Endothelial cell of umbilical vein (primary cell): ENCODE results near the gene ACTN3. TPM values are rescaled to one million over a fixed set of nuclear protein-coding genes. Genes with fewer than 3 reads are reported as not detected.

ENCODE experiments used
- BruUV-seq: library from RNA; stranded (reverse); fragments of 400-500 nt; replicated peaks from 2 replicates; lab custom pipeline; 2021; lab: Mats Ljungman, UMichigan
- CTCF ChIA-PET: fragments of 300-600, 350-600 bp; sonication (Branson Sonifier 250); formaldehyde crosslinking; loops from one replicate; lab custom pipeline; 2021; ENCODE audit warnings: antibody characterized with exemption, inconsistent platforms; lab: Charles Lee
- POLR2A ChIA-PET: fragments of 300-600, 350-600 bp; sonication (Branson Sonifier 250); formaldehyde crosslinking; loops from one replicate; lab custom pipeline; 2021; ENCODE audit warnings: antibody characterized with exemption, inconsistent platforms; lab: Charles Lee
- DNase-seq: peaks from one replicate; pipeline ENCODE4 v3.0.0-alpha.2; 2011; ENCODE audit warnings: low read depth, low spot score
- FAIRE-seq: peaks from 2 replicates; lab custom pipeline; 2011; peaks lifted over from hg19 to GRCh38; lab: Jason Lieb, UNC
- H2AFZ ChIP-seq: 2 replicates; pipeline ENCODE4 v1.6.0; 2012; ENCODE audit warnings: low read depth, low read length, control low read depth, inconsistent platforms
- H3K27ac ChIP-seq: 2 replicates; pipeline ENCODE4 v1.5.1; 2011; ENCODE audit warnings: low read depth, mild to moderate bottlenecking, control low read depth, low read length, moderate library complexity; ENCODE audit not compliant: insufficient read depth
- H3K27me3 ChIP-seq, 2 experiments: 2 replicates each; pipeline versions ENCODE4 v1.6.0 to v1.6.1; 2011; ENCODE audit warnings: low read length in 2 of 2, mixed read lengths in 1 of 2; ENCODE audit not compliant: control insufficient read depth in 2 of 2, insufficient read depth in 2 of 2
- H3K36me3 ChIP-seq, 2 experiments: 2 replicates in 1 of 2; 3 replicates in 1 of 2; pipeline ENCODE4 v1.5.1; 2011; ENCODE audit warnings: low read length in 2 of 2, mild to moderate bottlenecking in 1 of 2, moderate library complexity in 1 of 2; ENCODE audit not compliant: control insufficient read depth in 2 of 2, insufficient read depth in 2 of 2; ENCODE audit errors: extremely low read depth in 1 of 2
- H3K4me1 ChIP-seq: 3 replicates; pipeline ENCODE4 v1.5.1; 2011; ENCODE audit warnings: mild to moderate bottlenecking, low read length; ENCODE audit not compliant: control insufficient read depth, insufficient read depth; ENCODE audit errors: extremely low read depth
- H3K4me2 ChIP-seq: 2 replicates; pipeline ENCODE4 v1.6.1; 2011; ENCODE audit warnings: low read length, control low read depth, mixed read lengths; ENCODE audit not compliant: insufficient read depth
- H3K4me3 ChIP-seq, 3 experiments: fragments of 200-600 bp in 1 of 3; sonication (generic), shearing (Covaris generic) in 1 of 3; replicated peaks in 1 of 3; 2 replicates each; pipeline ENCODE4 v1.5.1; 2011 to 2016; ENCODE audit warnings: control low read depth in 3 of 3, low read length in 3 of 3, mild to moderate bottlenecking in 2 of 3, inconsistent platforms in 1 of 3, low read depth in 1 of 3, moderate library complexity in 1 of 3; ENCODE audit not compliant: insufficient read depth in 1 of 3
- H3K79me2 ChIP-seq: 2 replicates; pipeline ENCODE4 v1.6.0; 2012; ENCODE audit warnings: low read length, inconsistent platforms; ENCODE audit not compliant: control insufficient read depth, insufficient read depth
- H3K9ac ChIP-seq: replicated peaks from 2 replicates; pipeline ENCODE3; 2011; ENCODE audit warnings: low read length, control low read depth; ENCODE audit not compliant: insufficient read depth; ENCODE audit errors: extremely low read depth
- H3K9me1 ChIP-seq: replicated peaks from 3 replicates; pipeline ENCODE4 v1.6.0; 2011; ENCODE audit warnings: mild to moderate bottlenecking, low read length; ENCODE audit not compliant: control insufficient read depth, insufficient read depth; ENCODE audit errors: extremely low read depth
- H3K9me3 ChIP-seq: replicated peaks from 2 replicates; pipeline ENCODE4 v1.5.1; 2012; ENCODE audit warnings: low read length, inconsistent platforms; ENCODE audit not compliant: control insufficient read depth, insufficient read depth
- H4K20me1 ChIP-seq: replicated peaks from 2 replicates; pipeline ENCODE3; 2011; ENCODE audit warnings: mild to moderate bottlenecking, low read length; ENCODE audit not compliant: control insufficient read depth, insufficient read depth; ENCODE audit errors: extremely low read depth
- CTCF ChIP-seq, 2 donors: IDR thresholded peaks; 1 replicate in 1 of 2; 2 replicates in 1 of 2; pipeline ENCODE4 v1.5.1; 2011; ENCODE audit warnings: low read length in 2 of 2, mild to moderate bottlenecking in 2 of 2, moderate library complexity in 2 of 2, control low read depth in 1 of 2, inconsistent platforms in 1 of 2, low read depth in 1 of 2; ENCODE audit not compliant: insufficient read depth in 1 of 2; ENCODE audit errors: extremely low read depth in 1 of 2
- EZH2 ChIP-seq: IDR thresholded peaks from 2 replicates; pipeline ENCODE4 v1.6.1; 2012; ENCODE audit warnings: borderline replicate concordance, low read depth, mild to moderate bottlenecking, moderate library complexity, low read length, inconsistent platforms; ENCODE audit not compliant: severe bottlenecking
- FOS ChIP-seq: IDR thresholded peaks from 2 replicates; pipeline ENCODE4 v1.6.1; 2011; ENCODE audit warnings: mild to moderate bottlenecking, low read length, moderate library complexity, borderline replicate concordance; ENCODE audit not compliant: insufficient read depth
- GATA2 ChIP-seq: IDR thresholded peaks from 2 replicates; pipeline ENCODE4 v1.7.0; 2011; ENCODE audit warnings: low read depth, mild to moderate bottlenecking, moderate library complexity, mixed read lengths, low read length; ENCODE audit not compliant: insufficient read length, insufficient read depth
- JUN ChIP-seq: IDR thresholded peaks from 2 replicates; pipeline ENCODE4 v1.6.1; 2011; ENCODE audit warnings: borderline replicate concordance, low read depth; ENCODE audit not compliant: insufficient read length, insufficient read depth
- MAX ChIP-seq: IDR thresholded peaks from 2 replicates; pipeline ENCODE4 v1.6.1; 2011; ENCODE audit not compliant: insufficient read depth, insufficient read length
- MYC ChIP-seq: IDR thresholded peaks from one replicate; pipeline ENCODE4 v1.6.1; 2011; ENCODE audit warnings: mild to moderate bottlenecking, low read depth, low read length
- POLR2A ChIP-seq: IDR thresholded peaks from 2 replicates; pipeline ENCODE4 v1.6.1; 2012; ENCODE audit warnings: low read depth, mild to moderate bottlenecking, control low read depth, low read length
- POLR2AphosphoS5 ChIP-seq: IDR thresholded peaks from 2 replicates; pipeline ENCODE4 v1.6.1; 2012; ENCODE audit warnings: low read depth, mild to moderate bottlenecking, control low read depth, low read length, moderate library complexity; ENCODE audit not compliant: insufficient read depth
- dilution Hi-C: fragments of 300-500 bp; cut with MboI; formaldehyde crosslinking; loops from one replicate; pipeline ENCODE4 v1.15.0; 2019; ENCODE audit warnings: low sequenced_read_pairs; ENCODE audit not compliant: extremely low pct_ligation_motif_present
- intact Hi-C: fragments of 100-400 bp; cut with micrococcal nuclease; formaldehyde crosslinking; loops from one replicate; pipeline ENCODE4 v1.10.0; 2022
- polyA plus RNA-seq, 4 experiments: library from polyadenylated mRNA; depleted of rRNA in 3 of 4; stranded (reverse) in 3 of 4; unstranded in 1 of 4; fragments of >200 nt; gene quantifications; 2 replicates each; pipeline versions ENCODE4 v1.2.1 to v1.2.3, GENCODE V29; 2011 to 2012; ENCODE audit warnings: missing spikeins in 1 of 4
- total RNA-seq: library from RNA; stranded (reverse); gene quantifications from 2 replicates; pipeline ENCODE4 v1.2.3, GENCODE V29; 2021

The ACTN3 gene
- total and polyA plus RNA-seq, 2 donors (not counting 3 experiments of a cell fraction or from before 2014, with no cell fraction given) = 0.17 to 0.18 TPM

DNA sequence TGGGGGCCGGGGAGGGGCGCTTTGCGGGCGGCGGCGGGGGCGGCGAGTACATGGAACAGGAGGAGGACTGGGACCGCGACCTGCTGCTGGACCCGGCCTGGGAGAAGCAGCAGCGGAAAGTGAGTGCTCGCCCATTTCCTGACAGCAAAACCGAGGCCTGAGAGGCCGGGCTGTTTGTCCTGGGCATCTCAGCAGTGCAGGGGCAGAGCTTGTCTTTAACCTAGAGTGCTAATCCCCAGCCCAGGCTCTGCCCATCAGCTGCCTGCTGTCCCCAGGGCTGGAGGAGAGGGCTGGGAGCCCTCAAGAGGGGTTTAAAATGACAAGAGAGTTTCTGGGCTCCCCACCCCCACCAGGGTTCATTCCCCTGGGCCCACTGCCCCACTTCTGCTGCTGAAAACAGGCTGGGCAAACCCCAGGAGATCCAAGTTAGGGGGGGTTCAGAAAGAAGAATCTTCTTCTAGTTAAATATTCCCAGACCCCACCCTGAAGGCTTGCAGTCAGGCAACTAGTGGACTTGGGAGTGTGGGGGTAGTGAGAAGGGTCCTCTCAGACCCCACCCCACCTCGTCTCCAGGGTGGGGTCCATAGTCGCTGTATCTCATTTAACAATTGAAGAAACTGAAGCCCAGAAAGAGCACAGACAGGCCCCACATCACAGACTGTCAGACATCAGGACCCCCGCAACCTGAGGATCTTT lies 411 bp downstream of the ACTN3 start:
- no peak overlapping the region for H3K4me2 ChIP-seq

More for the DNA sequence above, 411 bp downstream of the ACTN3 start:
- no peak for DNase-seq
- ChIA-PET CTCF (interaction anchor here (1.7 to 2.2 kb wide), 2 partner anchors 22 to 131 kb away, joined by 8 to 25 read pairs; partner anchors contain the start of genes CTSF and RBM4B), POLR2A (interaction anchor here (1.3 kb wide), 1 partner anchor 131 kb away, joined by 3 read pairs; no protein-coding TSS in a partner anchor)
- Histone ChIP-seq H3K27ac (no peak overlapping the region), H3K36me3 (peaks cover 0 to 2% of the 10 kb centered on the region in 2 experiments), H3K4me1 (peaks cover 33% of the 10 kb centered on the region), H3K9ac (no peak overlapping the region), H3K4me3 (no peak overlapping the region), H3K27me3 (no peaks in the 10 kb centered on the region), H2AFZ (peak overlapping the region; percentile 93), H4K20me1 (no peaks in the 10 kb centered on the region), H3K9me1 (no peaks in the 10 kb centered on the region), H3K9me3 (no peaks in the 10 kb centered on the region), H3K79me2 (peaks cover 5% of the 10 kb centered on the region)
- TF ChIP-seq JUN (no peak), CTCF (IDR thresholded peaks at IDR 0.05; ENCODE audit: extremely low read depth in 1 of 2, insufficient read depth in 1 of 2, low read depth in 1 of 2, low read length in 2 of 2) (no peak), MYC (no peak), FOS (no peak), POLR2A (no peak), POLR2AphosphoS5 (no peak), MAX (no peak), EZH2 (no peak), GATA2 (no peak)
- FAIRE-seq = no peak
- dilution Hi-C loops (no loop called here), intact Hi-C loops (loop anchor here (1.0 to 2.0 kb wide), 2 partner anchors 66 to 69 kb away; partner anchors contain the start of genes DPP3 and RBM14)
- BruUV-seq = no TSS peak
